HG02571 (cell line): ENCODE results near the gene AGBL1.
"Not testable (repeated sequence)": the region's sequence is repeated elsewhere in the genome, so short reads cannot be mapped to it uniquely, and the experiment has no call there.

Source experiments
- ATAC-seq: cut with Tn5 transposase; IDR thresholded peaks from one replicate; pipeline ENCODE4 v1.9.1; 2021; ENCODE audit warnings: mild to moderate bottlenecking, moderate library complexity; ENCODE audit not compliant: unreplicated experiment

Gene AGBL1

DNA sequence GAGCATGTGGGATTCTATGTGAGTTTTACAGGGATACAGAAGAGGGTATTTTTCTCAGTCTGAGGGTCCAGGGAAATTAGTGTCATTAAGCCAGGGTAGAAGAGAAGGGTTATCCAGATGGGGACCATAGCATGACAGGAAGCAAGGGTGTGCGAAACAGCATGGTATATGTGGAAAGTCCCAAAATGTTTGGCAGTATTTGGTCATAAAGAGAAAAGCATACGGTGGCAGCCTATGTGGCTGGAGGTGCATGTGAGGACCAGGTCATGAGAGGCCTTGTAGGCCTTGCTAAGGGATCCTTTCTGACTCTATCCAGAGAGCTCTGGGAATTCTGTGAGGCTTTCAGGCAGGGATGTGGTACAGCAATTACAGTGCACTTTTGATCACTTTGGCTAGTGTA lies 411.4 kb downstream of the AGBL1 start:
- no peak for ATAC-seq

DNA sequence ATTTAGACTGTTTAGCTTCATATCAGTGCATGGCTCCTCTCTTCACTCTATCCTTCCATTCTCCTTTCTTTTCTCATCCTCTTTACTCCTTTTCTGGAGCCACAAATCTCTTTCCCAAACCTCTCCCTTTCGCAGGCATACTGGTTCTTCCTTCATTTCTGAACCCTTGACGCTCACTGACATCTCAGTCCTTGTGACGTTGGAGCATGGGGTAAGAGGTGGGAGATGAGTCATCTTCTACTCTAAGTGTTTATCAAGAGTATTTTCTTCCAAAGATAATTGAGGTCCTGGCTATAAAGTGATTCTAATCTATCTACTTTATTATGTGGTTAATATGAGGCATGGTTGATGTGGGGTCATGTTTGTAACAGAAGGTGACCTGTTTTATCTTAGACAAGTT lies 414.2 kb downstream of the AGBL1 start:
- ATAC-seq, result no peak

GRCh38 chr15:86494475-86494874 lies 414.8 kb downstream of the AGBL1 start:
- ATAC-seq, result no peak

- ATAC-seq, result no peak
Measured at GRCh38 chr15:86502301-86502700, 422.6 kb downstream of the AGBL1 start.

- no peak for ATAC-seq
Measured at GRCh38 chr15:86505951-86506350, 426.3 kb downstream of the AGBL1 start.

DNA sequence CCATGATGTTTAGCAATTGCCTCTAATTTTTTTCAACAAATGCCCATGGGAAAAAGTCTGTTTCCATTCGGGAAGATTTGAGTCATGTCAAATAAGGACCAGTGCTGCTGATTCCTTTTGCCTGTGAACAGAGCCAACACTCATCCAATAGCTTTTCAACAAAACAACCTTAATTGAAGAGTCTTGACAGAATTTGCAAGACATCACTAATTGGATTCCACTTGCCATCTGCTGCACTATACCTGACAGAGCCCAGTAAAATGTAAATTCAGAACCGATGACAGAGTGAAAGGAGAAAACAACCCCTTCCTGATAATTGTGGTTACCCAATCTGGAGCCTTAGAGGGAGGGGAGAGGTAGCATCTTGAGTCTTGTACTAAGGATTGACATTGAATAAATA lies 426.7 kb downstream of the AGBL1 start:
- ATAC-seq, result no peak

DNA sequence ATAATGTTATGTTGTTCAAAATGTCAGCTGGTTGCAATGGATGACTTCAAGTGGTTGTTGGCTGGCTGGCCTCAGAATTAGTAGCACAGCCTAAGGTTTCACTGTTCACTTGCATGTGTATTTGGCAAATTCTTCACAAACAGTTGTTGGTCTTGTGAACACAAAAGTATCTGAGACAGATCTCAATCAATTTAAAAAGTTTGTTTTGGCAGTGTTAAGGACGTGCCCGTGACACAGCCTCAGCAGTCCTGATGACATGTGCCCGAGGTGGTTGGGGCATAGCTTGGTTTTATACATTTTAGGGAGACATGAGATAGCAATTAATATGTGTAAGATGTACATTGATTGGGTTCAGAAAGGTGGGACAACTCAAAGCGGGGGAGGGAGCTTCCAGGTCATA lies 436.0 kb downstream of the AGBL1 start:
- no peak for ATAC-seq

DNA sequence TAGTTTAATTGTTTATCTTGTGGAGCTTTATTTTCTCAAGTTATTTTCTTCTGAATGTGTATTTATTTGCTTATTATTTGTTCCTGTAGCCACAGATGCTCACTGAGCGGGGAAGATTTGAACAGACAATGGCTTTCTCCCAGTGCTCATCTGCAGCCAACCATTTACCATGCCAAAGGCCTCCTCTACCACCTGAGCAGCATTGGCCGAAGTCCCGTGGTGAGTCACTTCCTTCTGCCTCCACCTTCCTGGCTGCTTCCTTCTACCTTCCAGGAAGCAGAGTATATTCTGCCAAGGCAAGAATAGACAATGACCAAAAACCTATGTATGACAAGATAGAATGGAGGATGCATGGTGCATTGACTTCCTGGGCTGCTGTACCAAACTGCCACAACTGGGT lies 443.1 kb downstream of the AGBL1 start:
- ATAC-seq, result no peak

DNA sequence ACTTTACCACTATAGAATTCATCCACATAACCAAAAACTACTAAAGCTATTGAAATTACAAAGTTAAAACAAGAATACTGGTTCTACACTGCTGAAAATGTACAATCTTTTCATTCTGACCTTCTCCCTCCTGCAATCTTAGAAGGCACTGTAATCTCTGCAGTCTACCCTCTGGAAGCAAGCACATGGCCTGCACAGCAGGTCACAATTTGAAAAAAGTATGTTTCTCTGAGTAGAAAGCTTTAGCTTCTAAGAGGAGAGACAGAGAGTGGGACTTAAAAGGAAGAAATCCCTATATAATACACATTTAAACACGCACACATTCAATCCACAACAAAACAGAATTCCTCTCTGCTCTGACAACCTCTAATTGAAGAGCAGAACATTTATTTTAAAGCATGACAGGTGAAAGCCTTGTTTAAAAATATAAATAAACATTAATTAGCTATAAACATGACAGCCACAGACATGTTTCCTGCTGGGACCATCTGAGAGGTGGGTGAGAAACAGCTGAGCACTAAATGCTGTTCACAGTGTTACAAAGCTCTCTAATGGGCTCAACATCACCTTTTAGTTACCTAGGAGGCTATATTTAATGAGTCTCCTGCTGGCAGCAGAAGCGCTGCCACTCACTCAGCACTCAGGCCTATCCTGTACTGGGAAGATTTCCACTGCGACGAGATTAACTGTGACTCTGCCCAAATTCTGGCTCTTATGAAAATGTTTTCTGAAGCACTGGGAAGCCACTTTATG lies 447.4 kb downstream of the AGBL1 start:
- ATAC-seq, result no peak

GRCh38 chr15:86528094-86528493 lies 448.4 kb downstream of the AGBL1 start:
- ATAC-seq, result not testable (repeated sequence)

DNA sequence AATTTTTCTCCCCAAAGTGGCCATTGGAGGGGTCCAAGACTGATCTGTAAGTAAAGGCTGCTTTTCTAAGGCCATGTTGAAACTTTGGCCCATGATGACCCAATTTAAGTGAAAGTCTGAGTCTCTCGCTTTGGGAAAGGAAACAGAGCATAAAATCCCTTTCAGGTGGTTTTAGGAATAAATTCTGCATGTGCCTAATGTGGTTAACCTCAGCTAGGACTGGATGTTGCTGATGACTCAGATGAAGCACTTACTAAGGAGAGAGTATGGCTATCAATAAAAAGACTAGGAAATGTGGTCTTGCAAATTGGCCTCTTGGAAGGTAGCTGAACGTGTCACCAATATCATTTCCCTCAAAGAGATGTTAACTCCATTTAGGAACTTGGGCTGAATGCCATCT lies 458.5 kb downstream of the AGBL1 start:
- ATAC-seq, result no peak

DNA sequence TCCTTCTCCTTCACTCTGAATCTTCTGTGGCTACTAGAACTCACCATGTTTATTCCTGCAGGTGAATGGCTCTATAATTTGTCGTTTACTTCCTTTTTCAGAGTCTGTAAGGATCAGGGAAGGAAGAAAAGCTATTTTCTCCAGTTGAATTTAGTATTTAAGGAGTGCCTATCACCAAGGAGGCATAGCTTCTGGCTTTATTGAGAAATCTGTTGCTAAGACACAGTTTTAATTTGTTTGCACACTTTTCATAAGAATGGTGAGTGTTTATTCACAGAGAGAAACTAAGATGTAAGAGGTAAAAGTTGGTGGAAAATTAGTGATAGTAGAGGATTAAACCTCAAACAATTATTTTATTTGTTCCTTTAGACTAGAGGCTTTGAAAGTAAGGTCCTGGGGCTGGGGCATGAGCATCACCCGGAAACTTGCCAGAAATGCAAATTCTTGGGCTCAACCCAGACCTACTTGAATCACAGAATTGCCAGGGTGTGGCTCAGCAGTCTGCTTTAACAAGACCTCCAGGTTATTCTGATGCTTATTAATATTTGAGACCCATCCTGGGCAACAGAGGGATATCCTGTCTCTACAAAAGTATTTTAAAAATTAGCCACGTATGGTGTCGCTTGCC lies 461.3 kb downstream of the AGBL1 start:
- ATAC-seq, result no peak

- no peak for ATAC-seq
Measured at GRCh38 chr15:86541540-86541939, 461.9 kb downstream of the AGBL1 start.

GRCh38 chr15:86550075-86550474 lies 470.4 kb downstream of the AGBL1 start:
- no peak for ATAC-seq

DNA sequence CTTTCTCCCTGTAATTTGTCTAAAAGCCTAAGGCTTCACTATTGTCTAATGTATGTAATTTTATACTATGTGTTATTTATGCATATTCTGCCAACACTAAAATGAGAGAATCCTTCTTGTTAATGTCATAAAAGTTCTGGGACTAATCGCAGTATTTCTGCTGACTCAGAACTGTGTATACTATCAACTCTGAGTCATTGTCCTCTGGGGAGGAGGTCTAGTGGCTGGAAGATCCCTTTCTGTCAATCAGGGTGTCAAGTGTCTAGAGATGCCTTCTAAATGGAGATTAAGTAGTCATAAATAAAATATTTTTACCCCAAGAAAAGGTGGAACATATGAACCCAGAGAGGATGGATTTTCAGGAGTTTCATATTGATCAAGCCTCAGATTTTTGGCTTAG lies 473.4 kb downstream of the AGBL1 start:
- ATAC-seq, result no peak

DNA sequence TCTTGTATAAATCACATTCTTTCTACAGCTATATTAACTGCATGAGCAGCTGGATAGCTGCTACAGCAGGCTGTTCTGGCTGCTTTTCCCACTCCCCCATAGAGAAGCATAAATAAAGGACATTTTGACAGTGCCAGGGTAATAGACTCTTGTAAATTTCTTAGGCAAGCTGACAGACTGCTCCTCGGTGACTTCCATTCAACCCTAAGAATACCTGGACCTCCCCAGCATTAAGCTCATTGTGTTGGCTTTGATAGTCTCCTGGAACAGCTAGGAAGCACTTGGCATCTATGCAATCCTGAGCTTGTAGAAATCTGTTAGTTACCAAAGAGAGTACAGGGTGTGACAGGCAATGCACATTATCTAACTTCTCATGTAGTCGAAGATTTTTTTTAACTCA lies 475.4 kb downstream of the AGBL1 start:
- ATAC-seq, result no peak

DNA sequence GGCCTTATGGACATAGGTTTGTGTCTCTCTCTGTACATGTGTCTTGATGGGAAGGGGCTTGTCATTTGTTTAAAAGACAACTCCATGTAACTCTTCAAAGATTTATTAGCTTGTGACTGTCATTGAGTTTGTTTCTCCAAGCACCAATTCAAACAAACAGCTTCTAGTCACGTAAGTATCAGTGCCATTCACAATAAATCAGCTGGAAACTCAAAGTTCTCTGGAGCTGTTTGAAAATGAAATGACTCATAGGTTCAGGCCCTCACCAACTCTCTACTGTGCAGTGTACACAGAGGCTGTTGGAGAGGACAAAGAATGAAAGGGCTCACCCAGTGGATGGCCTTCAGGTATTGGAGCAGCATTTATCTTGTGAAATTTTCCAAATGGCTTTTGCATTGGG lies 476.3 kb downstream of the AGBL1 start:
- ATAC-seq, result no peak

- ATAC-seq, result no peak
Measured at GRCh38 chr15:86556396-86557017, 476.8 kb downstream of the AGBL1 start.

GRCh38 chr15:86557018-86557550 lies 477.4 kb downstream of the AGBL1 start:
- ATAC-seq, result no peak

DNA sequence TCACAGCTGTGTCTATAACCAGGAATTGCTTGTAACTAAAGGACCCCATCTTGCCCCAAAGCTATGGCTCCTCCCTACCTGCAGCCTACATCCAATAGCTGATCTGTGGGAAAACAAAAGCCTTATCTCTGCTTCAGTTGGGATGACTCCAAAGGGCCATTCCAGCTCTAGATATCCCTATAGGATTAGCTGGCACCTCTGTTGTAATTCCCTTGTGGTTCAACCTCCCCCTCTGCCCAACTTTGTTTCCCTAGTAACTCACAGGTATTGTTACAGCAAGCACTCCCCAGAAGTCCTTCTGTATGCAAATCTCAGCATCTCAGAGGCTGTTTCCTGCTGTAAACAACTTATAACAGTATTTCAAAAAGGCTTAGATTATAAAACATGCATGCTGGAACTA lies 478.6 kb downstream of the AGBL1 start:
- no peak for ATAC-seq

- no peak for ATAC-seq
Measured at GRCh38 chr15:86558686-86559085, 479.0 kb downstream of the AGBL1 start.

DNA sequence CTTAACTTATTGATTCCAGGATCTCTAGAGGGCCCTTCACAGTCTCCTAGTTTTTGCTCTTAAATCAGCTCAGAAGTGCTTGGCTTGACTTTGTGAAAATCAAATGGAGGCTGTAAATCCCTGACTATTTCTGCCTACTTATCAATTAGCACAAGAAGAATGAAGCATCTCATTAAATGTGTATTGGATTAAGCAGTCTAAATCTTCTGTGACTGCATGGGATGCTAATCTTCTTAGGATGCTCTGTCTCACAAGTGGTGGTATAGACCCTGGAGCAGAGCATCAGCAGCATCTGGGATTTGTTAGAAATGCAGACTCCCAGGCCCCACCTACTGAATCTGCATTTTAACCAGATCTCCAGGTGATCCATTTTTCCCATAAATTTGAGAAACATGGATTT lies 488.7 kb downstream of the AGBL1 start:
- no peak for ATAC-seq
